ENCODE data around the gene FAM13B.
"Not testable (repeated sequence)": the region's sequence is repeated elsewhere in the genome, so short reads cannot be mapped to it uniquely, and the experiment has no call there.

Gene FAM13B

DNA sequence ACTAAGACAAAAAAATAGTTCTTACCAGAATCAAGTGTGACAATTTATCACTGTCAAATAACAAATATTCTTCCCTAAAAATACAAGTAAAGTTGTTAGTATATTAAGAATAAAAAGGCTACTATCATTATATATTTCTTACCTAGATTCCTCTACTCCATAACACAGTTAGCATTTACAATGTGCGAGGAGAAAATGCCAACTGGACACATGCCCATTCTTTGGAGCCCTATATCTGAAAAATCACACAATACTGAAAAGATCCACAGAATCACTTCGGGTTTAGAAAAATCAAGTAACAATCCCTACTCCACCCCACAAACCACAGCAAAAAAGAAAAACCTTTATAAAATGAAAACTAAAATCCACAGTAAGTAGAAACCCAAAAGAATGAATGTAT, 72.7 kb downstream of the FAM13B start:
- no peak for DNase-seq

DNA sequence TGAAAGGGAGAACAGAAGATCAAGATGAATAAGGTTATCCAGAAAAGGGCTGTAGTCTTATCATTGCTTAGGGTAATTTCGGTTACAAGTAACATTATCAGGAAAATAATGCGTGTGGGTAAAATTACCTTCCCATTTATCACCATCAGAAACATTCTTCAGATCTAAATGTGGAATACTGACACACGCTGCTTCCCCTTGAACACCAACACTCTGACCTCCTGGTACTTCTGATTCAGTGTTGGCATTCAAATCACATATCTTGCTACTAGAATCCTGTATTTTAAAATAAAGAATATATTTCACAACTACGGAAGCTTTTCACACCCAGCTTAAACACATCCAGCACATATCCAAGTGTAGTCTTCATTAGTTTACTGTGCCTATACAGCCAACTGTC, 73.4 kb downstream of the FAM13B start:
- no peak for DNase-seq

DNA sequence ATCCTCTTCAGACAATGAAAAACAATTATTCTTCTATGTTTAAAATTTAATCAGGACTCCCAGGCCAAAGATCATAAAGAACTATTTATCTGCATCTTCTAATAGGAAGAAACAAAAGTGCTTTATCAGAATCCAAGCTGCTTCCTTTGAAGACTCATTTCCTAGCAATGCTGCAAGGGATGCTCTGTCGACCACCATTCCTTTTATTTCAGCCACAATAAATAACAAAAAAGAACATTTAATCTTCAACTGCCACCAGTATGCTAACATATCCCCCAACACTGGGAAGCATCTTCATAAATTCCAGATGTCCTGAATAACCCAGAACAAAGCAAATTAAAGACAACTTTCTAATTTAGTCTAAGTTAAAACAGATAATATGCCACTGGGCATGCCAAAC, 74.9 kb downstream of the FAM13B start:
- no peak for DNase-seq

DNA sequence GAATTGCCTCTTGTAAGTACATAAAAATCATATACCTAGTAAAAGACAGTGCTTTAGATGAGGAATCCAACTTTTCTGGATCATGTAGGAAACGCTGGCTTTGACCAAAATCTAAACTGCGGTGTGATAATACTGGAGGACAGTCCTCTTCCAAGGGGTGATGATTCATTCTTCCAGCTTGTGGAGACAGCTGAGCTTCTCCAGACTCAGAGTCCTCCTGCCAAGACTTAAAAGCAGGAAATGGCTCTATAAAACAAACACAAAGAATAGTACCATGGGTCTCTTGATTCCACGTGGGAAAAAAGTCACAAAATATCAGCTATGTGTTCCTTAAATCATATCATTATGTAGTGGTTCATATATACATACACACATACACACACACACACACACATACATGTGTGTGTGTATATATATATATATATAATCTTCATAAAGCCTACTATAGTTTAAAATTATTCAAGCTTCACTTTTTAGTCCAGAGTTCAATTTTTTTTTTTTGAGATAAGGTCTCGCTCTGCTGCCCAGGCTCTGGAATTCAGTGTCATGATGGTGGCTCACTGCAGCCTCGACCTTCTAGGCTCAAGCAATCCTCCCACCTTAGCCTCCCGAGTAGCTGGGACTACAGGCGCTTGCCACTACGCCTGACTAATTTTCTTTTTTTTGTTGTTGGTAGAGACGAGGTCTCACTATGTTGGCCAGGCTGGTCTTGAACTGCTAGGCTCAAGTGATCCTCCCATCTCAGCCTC, 78.6 kb downstream of the FAM13B start:
- no peak for DNase-seq

DNA sequence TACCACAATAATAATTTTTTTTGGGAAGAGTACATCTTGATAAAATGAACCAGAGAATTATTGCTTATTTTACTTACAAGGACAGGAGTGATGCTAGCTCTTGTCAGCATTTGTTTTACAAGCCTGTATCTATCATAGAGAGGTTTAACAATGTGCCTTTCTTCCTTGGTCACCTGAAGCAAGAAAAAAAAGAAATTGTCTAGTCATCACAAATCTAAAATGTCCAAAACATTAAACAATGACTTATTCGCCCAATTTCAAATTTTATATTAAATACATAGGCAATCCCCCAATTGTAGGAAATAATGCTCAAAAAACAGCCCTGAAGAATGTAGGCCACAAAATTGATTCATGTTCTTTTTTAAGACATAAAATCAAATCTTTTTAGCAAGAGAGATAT, 87.1 kb downstream of the FAM13B start:
- no peak for DNase-seq

DNA sequence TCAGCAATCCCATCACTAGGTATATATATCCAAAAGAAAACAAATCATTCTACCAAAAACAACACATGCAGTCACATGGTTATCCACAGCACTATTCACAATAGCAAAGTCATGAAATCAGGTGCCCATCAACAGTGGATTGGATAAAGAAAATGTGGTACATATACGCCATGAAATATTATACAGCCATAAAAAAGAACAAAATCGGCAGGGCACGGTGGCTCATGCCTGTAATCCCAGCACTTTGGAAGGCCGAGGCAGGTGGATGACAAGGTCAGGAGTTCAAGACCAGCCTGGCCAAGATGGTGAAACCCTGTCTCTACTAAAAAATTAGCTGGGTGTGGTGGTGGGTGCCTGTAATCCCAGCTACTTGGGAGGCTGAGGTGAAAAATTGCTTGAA, 88.6 kb downstream of the FAM13B start:
- DNase-seq = not testable (repeated sequence)

DNA sequence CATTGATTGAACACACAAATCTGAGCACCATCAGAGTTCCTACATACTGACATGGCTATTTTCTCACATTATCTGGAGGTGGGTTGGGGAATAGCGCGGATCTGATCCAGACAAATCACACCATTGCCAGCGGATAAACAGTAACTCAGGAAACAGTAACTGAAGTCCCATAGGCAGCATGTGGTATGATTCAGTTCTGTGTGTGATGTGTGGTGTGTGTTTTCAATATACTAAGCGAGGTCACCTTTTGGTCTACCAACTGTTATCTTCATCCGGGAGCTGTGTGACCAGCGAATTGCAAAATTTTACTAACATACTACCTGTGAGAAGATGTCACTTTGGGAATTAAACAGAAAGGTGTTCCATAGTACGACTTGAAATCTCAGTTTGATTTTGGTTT, 93.5 kb downstream of the FAM13B start:
- no peak for DNase-seq

DNA sequence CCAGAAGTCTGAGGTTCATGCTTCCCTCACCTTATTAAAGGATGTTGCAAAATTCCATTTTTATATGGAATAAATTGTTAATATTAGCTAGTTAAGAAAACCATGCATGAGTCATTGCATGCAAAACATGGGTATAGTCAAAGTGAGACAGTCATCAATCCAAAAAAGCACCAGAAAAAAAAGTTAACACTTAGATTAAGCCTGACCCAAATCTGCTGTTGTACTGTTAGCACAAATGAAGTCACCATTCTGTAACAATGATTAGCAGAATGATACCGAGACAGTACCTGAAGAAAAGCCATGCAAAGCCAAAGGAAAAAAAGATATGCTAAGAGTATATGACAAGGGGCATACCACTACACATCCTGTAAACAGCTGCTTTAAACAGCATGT, 94.1 kb downstream of the FAM13B start:
- DNase-seq = no peak

DNA sequence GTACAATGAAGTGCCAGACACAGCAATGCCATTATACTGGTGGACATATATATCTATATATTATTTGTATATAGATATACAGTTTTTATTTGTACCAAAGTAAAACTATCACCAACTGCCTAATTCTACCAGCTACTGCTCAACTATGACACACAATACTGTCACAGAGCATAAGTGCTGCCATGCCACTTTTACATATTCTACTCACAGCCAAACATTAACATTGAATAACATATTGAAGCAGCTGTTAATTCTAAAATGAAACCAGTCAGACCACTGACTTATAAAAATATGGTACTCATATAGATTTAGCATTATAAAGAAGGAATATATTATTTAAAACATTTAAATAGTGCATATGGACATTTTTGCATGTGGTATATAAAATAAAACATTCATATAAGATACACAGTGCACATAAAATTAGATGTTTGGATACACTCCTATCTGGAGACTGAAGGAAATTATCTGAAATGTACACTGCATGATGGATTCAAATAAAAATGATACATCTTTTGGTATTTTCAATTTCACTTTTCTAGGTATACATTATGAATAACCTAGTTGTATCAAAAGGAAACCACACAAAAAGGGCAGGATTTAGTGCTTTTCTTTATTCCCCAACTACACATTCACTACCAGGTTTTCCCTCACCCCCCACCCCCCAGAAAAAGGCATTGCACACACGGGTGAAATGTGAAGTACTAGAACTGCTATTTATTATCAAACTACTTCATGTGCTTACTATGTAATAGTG, 94.7 kb downstream of the FAM13B start:
- DNase-seq = no peak

DNA sequence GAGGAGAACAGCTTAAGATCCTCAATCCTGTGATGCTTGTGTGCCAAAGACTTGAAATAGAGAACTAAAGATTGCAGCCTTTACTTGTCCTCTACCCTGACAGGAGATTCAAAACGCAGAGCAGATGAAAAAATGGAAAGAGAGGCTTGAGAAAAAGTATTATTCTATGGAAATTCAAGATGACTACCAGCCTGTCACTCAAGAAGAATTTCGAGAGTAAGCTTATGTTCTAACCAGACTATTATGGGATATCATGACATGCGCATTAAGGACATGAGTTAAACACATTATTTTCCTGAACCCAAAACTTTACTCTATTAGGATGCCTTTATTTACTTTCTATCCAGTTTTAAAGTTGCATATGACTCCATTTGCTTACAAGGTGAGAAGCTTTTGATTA, 97.2 kb downstream of the FAM13B start:
- DNase-seq = no peak

DNA sequence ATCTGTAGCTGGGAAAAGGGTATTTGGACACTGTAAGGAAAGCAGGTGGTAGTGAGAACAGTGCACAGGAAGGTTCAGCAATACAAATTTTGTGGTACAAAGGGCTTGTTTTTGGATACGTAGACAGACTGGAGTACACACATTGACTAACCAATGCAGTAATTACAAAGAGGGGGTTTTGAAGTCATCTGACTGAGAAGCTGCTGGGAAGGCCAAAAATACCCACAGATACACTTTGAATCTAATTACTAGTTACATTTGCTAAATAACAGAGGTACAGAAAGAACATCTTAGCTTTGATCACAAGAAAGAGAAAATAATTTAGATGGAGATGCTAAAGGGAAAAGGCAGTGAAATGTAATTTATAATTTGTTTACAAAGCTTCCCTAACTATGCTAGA, 97.7 kb downstream of the FAM13B start:
- DNase-seq = no peak

DNA sequence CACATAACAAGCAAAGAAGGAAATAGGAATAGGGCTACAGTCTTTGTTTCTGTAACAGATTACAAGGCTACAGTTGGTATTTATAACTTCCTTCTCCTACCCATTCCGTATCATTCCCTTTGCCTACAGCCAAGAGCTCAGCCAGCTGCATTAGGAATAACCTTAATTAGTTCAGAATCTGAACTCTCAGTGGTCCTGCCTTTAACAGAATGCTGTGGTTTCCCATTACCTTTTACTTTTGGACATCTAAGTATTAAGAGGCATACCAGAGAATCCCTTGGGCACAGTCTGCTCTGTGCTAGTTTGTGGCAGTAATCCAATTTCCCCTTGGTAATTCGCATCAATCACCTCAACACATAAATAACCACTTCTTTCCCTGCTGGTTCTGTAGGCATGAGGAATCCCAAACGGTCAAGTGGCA, 99.4 kb downstream of the FAM13B start:
- peak; percentile 90 for DNase-seq

DNA sequence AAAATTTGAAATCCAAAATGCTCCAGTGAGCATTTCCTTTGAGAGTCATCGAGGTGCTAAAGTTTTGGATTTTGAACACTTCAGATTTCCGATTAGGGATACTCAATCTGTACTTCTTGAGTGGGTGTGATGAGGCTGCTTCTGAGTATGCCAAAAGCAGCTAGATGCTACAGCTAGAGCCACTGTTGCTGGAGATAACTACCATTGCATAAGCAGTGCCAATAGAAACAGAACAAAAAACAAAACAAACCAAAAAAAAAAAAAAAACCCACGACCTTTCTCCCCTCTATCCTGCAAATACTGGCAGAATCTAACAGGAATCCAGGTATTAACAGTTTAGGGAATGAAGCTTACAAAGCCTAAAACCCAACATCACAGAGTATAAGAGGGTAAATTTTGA, 100.1 kb downstream of the FAM13B start:
- DNase-seq = no peak

DNA sequence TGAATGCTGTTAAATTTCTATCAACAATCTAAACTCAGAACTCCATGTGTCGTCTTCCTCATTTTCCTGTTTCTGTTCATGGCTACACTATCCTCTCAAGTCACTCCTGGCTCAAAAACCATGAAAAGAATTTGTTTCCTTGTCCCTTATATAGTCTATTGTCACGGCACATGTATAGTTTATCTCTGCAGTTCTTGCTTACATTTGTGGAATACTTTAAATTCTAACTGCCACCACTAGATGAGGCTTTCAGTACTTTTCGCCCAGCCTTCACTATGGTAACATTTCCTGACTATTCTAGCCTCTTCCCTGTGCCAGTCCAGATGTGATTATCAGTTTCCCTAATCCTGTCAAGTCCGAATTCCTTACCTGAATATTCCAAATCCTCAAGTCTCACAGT, 109.0 kb downstream of the FAM13B start:
- no peak for DNase-seq

DNA sequence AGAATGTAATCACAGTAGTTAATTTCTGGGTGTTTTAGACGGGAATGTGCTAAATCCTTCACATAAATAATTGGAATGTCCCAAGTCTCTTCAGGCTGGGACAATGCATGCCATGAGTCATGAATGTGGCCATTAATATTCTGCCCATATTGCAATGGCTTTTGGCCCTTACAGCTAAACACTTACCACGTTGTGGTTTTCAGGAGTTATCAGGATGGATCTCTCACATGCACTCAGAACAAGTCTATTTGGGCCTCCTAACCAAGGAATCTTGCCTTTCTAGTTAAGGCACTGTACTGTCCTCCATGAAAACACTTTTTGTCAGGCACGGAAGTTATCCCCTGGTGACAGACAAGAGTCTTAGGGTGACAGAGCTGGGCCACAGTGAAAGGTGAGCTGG, 110.9 kb downstream of the FAM13B start:
- no peak for DNase-seq

DNA sequence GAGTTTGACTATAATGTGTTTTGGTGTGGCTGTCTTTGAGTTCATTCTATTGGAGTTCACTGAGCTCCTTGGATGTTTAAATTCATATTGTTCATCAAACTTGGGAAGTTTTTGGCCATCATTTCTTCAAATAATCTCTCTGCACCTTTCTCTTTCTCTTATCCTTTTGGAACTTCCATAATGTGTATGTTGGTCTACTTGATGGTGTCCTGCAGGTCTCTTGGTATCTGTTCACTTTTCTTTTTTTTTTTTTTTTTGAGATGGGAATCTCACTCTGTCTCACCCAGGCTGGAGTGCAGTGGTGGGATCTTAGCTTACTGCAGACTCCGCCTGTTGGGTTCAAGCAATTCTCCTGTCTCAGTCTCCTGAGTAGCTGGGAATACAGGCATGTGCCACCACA, 116.0 kb downstream of the FAM13B start:
- DNase-seq = no peak

DNA sequence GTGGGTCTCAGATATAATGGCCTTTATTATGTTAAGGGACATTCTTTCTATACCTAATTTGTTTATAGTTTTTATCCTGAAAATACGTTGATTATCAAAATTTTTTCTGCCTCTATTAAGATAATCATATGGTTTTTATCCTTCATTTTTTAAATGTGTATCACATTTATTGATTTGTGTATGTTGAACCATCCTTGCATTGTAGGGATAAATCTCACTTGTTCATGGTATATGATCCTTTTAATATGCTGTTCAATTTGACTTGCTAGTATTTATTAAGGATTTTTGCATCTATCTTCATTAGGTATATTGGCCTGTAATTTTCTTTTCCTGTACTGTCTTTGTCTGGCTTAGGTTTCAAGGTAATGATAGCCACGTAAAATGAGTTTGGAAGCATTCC, 118.1 kb downstream of the FAM13B start:
- DNase-seq = no peak

DNA sequence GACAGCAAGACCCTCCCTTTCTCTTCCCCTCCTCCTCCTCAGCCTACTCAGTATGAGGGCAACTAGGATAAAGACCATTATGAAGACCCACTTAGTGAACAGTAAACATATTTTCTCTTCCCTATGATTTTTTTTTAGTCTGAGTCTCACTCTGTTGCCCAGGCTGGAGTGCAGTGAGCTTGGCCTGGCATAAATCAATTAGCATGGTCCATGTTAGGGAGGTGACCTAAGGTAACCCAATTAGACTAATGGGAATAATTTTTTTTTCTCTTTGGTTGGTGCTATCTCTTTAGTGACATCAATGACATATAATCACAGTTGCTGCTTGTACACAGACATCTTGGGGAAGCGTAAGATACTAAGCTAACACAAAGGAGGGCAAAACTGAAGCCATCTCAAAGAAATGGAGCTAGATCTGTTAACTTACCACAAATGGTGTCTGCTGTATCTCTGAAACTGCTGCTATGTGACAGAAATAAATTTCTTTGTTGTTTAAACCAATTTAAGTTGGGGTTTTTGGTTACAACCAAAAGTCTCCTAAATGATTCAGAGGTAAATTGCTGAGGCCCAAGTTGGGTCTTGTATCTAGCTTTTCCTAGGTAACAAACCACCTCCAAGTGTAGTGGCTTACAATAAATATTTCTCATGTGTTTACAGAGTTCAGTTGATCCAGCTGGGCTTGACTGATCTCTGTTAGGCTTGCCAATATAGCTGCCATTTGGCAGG, 130.3 kb downstream of the FAM13B start:
- peak; percentile 78 for DNase-seq

DNA sequence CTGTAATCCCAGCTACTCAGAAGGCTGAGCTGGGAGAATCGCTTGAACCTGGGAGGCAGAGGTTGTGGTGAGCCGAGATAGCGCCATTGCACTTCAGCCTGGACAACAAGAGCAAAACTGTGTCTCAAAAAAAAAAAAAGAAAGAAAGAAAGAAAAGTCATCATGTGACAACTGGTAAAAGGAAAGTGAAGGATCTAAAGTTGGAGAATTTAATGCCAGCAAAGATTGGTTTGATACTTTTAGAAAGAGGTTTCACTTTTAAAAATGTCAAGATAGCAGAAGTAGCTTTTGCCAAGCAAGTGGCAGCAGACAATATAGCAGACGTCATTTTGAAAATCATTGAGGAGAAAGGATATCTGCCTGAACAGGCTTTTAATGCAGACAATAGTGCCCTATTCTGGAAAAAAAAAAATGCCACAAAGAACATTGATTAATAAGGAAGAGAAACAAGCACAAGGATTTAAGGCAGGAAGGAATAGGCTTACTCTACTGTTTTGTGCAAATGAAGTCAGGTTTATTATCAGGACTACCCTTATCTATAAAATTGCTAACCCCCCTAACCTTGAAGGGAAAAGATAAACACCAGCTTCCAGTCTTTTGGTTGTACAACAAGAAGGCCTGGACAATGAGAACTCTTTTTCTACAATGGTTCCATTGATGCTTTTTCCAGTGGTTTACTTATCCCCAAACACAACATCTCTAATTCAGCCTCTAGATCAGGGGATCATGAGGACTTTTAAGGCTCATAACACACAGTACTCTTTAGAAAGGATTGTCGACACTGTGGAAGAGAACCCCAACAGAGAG, 131.7 kb downstream of the FAM13B start:
- no peak for DNase-seq

DNA sequence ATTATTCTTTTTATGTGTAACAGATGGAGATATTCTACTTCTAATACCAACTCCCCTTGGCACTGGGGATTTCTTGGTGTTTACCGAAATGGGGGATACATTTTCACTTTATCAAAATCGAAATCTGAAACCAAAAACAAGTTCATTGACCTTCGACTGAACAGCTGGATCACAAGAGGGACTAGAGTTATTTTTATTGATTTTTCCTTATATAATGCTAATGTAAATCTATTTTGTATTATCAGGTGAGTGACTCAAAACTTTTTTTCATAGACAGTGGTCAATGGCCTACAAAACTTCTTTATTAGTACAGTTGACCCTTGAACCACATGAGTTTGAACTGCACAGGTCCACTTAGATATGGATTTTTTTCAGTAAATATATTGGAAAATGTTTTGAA, 133.4 kb downstream of the FAM13B start:
- DNase-seq = no peak

DNA sequence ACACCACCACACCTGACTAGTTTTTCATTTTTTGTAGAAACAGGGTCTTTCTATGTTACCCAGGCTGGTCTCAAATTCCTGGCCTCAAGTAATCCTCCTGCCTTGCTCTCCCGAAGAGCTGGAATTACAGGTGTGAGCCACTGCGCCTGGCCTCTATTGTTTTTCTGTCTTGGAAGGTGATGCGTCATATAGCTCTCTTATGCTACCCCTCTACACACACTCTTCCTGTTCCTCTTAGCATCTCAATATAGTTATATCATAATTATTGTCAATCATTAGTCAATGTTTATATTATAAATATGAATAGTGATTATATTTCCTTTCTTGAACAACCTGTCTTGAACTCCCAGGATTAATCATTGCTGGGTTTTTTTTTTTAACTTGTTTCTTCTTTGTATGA, 136.3 kb downstream of the FAM13B start:
- DNase-seq = no peak

DNA sequence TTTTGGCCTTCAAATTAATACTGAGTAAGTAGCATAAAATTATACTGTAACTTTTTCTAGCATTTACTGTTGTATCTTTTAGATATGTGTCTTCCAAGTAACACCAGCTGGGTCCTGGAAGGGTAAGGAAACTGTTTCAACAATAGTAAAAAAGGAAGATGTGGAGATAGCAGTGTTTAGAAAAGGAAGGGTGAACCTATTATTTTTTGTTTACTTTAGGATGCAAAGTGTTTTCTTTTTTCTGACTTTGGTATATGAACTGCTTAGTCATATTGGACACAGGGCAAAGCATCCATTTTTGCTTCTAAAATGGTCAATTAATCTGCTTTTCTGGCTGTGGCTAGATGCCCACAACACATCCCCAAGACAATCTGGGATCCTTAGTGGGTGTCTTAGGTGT, 138.3 kb downstream of the FAM13B start:
- DNase-seq = no peak

DNA sequence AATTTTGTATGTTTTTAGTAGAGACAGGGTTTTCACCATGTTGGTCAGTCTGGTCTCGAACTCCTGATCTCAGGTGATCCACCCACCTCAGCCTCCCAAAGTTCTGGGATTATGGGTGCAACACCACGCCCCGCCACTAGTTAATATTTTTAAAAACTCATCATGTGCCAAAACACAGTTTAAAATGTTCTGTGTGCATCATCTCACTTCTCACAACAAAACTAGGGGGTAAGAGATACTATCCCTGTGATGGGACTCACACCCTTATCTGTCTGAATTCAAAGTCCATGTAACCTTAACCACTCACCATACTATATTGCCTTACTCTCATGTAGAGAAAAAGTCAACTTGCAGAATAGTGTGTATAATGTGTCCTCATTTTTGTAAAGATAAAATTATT, 141.0 kb downstream of the FAM13B start:
- no peak for DNase-seq

All from NCI-H82 (cell line).